Erythroblast (primary cell): Measurements from ENCODE around the gene PRUNE2.

ENCODE experiments used
- GATA1 ChIP-seq: IDR thresholded peaks from 2 replicates; pipeline ENCODE4 v1.6.1; 2011; ENCODE audit warnings: low read depth, mild to moderate bottlenecking, control low read depth, low read length, moderate library complexity
- POLR2A ChIP-seq: IDR thresholded peaks from 2 replicates; pipeline ENCODE4 v1.6.1; 2011; ENCODE audit warnings: mild to moderate bottlenecking, low read length

DNA sequence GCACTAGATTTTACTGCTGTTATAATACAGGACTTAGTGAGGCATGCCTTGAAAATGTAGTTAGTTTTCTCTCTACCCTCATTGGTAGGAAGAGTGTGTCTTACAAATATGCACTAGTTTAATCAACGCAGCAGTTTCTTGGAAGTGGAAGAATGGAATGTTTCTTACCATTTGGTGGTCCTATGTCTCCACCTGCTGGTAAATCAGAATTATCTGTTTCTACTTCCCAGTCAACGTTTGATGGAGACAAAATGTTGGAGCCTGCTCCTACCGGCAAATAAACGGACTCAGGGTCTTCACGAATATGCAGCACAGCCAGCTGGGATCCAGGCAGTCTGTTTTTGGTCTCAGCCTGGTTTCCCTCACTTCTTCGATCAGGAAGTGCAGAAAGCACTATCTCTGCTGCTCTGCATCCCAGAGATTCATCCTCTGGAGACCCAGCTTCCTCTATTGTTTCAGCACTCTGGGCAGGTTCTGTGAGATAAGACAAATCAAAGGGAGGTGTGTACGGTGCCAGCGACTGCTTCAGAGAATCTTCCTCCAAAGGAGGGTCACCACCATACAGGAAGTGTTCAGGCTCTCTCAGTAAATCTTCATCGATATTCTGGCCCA is 201.2 kb downstream of the PRUNE2 start:
- TF ChIP-seq POLR2A (no peak), GATA1 (no peak)
